ENCODE results near the gene SHISAL2B.
"Not testable (repeated sequence)": the region's sequence is repeated elsewhere in the genome, so short reads cannot be mapped to it uniquely, and the experiment has no call there.

Gene SHISAL2B

DNA sequence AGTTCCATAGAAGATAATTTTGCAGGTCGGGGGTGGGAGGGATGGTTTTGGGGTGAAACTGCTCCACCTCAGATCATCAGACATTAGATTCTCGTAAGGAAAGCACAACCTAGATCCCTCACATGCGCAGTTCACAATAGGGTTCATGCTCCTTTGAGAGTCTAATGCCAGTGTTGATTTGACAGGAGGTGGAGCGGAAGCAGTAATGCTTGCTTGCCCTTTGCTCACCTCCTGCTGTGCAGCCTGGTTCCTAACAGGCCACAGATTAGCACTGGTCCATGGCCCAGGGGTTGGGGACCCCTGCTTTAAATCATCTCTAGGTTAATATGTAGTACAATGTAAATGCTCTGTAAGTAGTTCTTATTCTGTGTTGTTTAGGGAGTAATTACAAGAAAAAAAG is 10.5 kb downstream of the SHISAL2B start:
- no peak for DNase-seq (ENCODE audit: low spot score)

DNA sequence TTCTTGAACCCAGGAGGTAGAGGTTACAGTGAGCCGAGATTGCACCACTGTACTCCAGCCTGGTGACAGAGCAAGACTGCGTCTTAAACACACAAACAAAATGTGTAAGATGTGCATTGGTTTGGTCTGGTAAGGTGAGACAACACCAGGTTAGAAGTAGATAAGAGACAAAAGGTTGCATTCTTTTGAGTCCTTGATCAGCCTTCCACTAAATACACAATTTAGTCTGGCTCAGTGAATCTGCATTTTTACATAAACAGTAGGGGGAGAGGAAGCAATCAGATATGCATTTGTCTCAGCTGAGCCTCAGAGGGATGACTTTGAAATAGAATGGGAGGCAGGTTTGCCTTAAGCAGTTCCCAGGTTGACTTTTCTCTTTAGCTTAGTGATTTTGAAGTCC is 15.8 kb downstream of the SHISAL2B start:
- DNase-seq (ENCODE audit: low spot score), result not testable (repeated sequence)

DNA sequence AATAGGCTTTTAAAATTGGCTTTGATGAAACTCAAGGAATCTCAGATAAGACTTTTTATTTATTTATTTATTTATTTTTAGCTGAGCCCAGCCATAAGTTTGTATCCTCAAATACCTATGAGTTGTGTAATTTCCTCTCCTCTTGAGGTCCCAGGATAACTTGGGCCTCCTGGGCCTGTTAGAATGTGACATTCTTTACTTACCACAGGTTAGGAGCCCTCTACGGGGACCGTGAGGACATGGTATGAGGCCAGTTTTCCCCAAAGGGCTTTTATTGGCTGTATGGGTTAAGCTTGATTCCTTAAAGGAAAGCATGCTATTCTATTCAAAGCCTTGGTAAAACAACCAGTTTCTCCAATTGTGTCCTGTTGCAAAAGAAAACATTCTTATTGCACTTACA is 16.9 kb downstream of the SHISAL2B start:
- DNase-seq (ENCODE audit: low spot score), result no peak

DNA sequence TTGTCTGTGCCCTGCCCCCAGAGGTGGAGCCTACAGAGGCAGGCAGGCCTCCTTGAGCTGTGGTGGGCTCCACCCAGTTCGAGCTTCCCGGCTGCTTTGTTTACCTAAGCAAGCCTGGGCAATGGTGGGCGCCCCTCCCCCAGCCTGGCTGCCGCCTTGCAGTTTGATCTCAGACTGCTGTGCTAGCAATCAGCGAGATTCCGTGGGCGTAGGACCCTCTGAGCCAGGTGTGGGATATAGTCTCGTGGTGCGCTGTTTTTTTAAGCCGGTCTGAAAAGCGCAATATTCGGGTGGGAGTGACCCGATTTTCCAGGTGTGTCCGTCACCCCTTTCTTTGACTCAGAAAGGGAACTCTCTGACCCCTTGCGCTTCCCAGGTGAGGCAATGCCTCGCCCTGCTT is 24.2 kb downstream of the SHISAL2B start:
- not testable (repeated sequence) for DNase-seq (ENCODE audit: low spot score)

DNA sequence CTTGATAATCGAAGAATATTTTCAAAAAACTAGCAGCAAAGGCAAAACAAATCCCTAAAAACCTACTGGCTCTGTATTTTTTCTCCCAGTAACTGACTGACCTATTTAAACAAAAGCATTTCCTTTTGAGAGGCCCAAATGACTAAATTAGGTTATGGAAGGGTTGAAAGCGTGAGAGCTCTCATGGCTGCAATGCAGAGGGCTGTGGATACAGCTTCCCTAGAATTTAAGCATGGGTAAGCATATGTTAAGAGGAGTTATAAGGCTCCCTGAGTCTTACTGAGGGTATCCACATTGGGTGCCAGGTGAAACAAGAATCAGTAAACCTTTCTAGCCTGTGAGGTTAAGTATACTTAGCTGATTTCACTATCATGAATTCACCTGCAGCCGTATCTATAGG is 32.3 kb downstream of the SHISAL2B start:
- DNase-seq (ENCODE audit: low spot score), result no peak

DNA sequence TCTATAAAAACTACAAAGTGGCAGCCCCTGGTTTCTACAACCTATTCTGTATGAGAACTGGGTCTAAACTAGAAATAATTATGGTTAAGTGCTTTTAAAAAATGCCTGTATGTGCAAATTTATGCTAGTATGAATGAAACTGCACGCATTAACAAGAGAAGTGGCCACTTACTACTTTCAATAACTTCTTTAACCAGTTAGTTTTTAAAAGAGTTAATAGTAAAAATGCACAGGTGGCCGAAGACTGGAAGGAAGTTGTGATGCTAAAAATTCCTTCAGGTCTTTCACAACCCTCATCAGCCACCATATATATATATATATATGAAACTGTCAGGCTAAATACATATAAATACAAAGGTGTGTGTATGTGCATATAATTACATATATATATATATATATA is 36.8 kb downstream of the SHISAL2B start:
- no peak for DNase-seq (ENCODE audit: low spot score)

DNA sequence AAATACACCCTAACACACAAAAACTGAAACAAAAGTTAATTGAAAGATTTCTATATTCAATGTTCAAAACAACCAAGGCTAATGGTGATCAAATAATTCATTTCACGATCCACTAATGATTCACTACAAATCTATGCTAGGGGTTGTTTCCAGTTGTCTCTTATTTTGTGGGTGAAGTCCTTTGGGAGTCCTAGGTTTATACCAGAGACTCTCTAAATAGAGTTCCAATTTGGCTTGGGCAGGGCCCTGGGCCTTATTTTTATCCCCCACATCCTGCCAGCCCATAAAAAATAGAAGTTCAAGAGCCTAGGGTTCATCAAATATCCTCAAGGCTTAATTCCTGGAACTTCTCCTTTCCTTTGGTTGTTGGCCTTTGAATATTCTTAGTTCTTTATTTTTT is 52.1 kb downstream of the SHISAL2B start:
- no peak for DNase-seq (ENCODE audit: low spot score)

DNA sequence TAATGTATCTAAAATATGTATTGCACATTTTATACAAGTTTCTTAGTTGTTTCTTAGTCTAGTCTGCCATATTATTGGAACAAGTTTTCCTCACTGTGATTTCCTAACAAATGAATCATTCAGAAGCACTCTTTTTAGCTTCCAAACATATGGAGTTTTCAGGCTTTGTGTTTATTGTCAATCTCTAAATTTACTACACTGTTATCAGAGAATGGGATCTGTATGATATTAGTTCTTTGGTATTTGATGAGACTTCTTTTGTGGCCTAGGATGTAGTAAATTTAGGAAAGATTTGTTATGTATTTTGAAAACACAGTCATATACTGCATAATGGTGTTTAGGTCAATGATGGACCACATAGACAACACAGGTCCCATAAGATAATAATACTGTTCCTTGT is 52.5 kb downstream of the SHISAL2B start:
- no peak for DNase-seq (ENCODE audit: low spot score)

DNA sequence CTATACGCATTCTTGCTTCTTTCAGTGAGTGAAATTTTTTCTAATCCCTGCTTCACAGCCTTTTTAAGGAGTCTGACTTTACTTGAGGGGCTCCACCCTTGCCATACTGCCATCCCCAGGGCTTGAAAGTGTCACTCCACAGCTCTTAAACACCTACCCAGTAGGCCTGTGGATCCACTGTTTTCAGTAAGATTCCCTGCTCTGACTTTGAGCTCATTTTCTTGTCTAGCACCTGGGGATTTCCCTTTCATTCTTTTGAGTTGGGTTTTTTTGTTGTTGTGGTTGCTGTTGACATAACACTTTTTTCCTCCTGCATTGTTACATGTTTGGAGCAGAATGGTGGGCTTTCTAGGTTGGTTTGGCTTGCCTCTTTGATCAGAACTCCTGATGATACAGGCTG is 54.6 kb downstream of the SHISAL2B start:
- no peak for DNase-seq (ENCODE audit: low spot score)

DNA sequence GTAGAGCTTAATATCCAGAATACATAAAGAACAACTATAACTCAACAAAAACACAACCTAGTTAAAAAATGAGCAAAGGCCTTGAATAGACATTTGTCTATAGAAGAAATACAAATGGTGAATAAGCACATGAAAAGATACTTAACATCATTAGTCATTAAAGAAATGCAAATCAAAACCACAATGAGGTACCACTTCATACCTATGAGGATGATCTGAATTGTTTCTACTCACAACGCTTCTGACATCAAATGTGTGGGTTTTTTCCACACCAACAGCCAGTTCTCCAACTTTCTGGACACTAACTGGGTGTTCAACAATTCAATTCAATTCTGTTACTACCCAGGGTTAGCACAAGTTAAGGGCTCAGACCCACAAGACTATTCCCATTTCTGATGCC is 56.1 kb downstream of the SHISAL2B start:
- DNase-seq (ENCODE audit: low spot score), result no peak

DNA sequence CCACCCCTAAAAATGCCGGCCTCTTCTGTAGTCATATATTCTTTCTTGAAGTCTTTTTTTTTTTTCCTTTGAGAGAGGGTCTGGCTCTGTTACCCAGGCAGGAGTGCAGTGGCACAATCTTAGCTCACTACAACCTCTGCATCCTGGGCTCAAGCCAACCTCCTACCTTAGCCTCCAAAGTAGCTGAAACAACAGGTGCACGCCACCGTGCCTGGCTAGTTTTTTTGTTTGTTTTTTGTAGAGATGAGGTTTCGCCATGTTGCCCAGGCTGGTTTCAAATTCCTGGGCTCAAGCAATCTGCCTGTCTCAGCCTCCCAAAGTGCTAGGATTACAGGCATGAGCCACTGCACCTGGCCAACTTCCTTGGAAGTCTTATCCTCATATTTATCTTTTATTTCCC is 59.1 kb downstream of the SHISAL2B start:
- DNase-seq (ENCODE audit: low spot score), result no peak

DNA sequence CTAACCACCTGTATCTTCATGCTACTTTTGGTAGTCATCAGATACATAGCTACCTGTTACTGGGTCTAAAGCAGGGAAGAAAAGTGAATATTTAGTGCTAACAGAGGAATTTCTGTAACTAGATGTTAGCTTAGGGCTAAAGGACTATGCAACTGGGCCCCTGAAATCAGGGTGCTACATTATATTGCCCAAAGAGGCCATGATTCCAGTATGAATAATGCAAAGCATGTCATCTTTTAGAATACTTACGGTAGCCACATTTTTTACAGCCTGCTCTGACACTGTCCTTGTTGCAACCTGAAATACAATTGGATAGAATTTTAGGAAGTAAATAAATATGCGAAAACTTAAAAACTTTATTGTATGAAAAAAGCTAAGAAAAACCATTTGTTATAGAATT is 63.8 kb downstream of the SHISAL2B start:
- no peak for DNase-seq (ENCODE audit: low spot score)

DNA sequence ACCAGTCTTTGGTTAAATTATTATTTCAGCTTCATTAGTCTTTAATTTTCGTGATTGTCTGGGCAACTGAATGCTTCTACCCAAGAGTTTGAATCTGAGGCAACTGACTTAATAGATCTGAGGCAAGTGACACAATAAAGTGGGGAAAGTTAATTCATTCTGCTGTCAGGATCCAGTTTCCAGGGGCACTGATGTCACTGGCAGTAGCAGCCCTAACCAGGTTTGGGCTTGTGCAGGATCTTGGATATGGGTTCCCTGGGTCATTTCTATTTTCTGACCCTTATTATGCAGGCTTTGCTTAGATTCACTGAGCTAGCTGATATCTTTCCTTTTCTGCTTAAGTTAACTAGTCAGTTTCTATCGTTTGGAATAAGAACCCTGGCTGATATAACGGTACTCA is 68.6 kb downstream of the SHISAL2B start:
- DNase-seq (ENCODE audit: low spot score), result no peak

DNA sequence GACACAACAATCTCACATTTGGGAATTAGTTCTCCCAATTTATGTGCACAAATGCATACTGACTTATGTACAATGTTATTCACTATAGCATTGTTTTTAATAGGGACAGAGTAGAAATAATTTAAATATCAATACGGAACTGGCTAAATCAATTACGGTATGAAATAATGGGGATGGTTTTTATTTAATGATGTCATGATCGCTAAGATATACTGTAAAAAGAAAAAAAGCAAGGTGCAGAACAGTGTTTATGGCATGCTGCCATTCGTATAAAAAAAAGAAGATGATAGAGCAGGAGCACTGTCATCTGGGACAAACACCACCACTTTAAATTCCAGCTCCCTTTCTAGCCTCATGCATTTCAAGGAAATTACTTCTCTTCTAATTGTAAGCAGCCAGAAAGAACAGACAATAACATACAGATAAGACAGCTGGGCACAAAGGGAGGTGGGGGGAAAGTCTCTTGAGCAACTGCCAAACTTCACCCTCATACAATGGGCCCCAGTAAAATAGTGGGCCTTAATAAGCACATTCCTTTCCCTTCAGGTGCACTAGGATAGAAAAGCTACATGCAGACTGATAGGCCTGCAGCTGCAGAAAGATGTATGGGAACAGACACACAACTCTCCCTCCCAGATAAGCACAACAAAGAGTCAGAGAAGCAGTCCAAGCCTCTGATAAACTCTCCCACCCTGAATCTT is 69.8 kb downstream of the SHISAL2B start:
- DNase-seq (ENCODE audit: low spot score), result no peak

DNA sequence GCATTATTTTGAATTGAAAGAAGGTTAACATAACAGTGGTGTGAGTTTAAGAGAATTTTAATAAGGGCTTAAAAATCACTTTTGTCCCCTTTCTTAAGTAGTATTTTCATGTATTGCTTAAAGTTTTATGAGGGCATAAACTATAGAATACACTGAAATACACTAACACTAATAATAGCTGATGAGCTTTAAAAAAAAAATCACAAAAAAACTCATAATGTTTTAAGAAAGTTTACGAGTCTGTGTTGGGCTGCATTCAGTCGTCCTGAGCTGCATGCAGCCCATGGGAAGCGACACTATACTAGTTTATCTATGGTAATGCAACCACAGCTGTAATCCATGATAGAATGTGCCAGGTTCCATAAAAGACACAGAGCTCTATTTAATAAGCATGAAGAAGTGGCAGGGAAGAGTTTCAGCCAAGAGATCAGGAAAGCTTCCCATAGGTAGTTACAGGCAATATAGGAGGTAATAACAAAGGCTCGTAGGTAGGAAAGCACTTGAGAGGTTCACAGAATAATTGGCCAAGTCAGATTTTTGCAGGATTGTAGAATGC is 73.7 kb downstream of the SHISAL2B start:
- no peak for DNase-seq (ENCODE audit: low spot score)

DNA sequence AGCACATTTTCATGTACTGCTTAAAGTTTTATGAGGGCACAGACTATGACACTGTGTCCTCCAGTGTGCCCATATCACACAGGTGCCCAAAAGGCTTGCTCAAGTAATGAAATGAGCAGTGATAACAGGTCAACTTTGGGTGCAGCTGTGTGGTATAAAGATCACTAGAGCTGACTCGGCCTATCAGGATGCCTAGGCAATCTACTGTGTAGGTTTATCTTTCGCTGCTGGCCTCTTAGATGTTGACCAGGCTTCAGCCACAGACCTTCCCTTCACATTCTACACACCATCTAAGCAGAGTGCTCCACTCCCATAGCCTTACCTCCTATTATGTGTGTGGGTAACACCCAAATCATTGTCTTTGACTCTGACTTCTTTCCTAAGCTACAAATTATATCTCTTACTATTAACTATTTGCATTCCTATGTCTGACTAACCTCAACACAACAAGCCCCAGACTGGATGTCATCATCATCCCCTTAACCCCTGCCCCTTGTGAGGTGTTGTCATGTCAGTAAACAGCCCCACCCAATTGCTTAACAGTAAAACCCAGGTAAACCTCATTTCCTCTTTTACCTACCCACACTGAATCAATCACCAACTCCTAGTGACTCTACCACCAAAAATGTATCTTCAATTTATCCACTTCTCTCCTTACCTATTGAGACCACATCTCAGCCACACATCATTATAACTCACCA is 75.7 kb downstream of the SHISAL2B start:
- no peak for DNase-seq (ENCODE audit: low spot score)

DNA sequence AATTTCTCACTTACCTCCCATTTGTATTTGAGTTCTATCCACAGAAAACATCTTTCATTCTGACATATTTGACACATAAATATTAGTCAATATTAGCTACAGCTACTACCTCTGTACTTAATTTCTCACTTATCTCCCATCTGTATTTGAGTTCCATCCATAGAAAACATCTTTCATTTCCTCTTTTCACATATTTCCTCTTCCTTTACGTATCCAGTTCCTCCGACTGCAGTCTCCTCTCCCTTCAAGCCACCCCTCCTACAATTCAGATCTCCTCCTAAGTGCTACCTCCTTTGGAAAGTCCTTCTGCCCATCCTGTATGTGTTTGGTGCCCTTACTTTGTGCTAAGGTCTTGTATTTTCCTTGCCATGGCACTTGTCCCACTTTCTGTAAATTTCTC is 76.6 kb downstream of the SHISAL2B start:
- no peak for DNase-seq (ENCODE audit: low spot score)

All from left forelimb (tissue), 1 donor.